WTC11 (cell line): ENCODE results near the gene GRAP.

Experiments used
- CREB1 ChIP-seq: sonication (generic); formaldehyde crosslinking; IDR thresholded peaks from 2 replicates; pipeline ENCODE4 v1.8.0; 2023; ENCODE audit warnings: mild to moderate bottlenecking, missing genetic modification reagents
- ETV6 ChIP-seq: sonication (generic); formaldehyde crosslinking; IDR thresholded peaks from 2 replicates; pipeline ENCODE4 v1.8.1; 2022; ENCODE audit warnings: mild to moderate bottlenecking, missing genetic modification reagents
- NFE2L1 ChIP-seq: sonication (generic); formaldehyde crosslinking; IDR thresholded peaks from 2 replicates; pipeline ENCODE4 v1.8.1; 2023; ENCODE audit warnings: missing genetic modification reagents
- ZNF423 ChIP-seq: fragments of 250-450 bp; sonication (Bioruptor Pico); IDR thresholded peaks from 2 replicates; pipeline ENCODE4 v2.1.2; 2022; ENCODE audit warnings: mild to moderate bottlenecking, moderate library complexity
- TF ChIP-seq, protein P1 (sequence below): fragments of 200-600 bp; IDR thresholded peaks from 2 replicates; pipeline ENCODE4 v1.8.0; 2022; ENCODE audit warnings: antibody characterized with exemption
- TF ChIP-seq, protein P2 (sequence below): sonication (generic); formaldehyde crosslinking; IDR thresholded peaks from 2 replicates; pipeline ENCODE4 v1.8.1; 2022; ENCODE audit warnings: low read depth, mild to moderate bottlenecking, moderate library complexity, missing genetic modification reagents, borderline replicate concordance
- TF ChIP-seq, protein P3 (sequence below): sonication (generic); formaldehyde crosslinking; IDR thresholded peaks from 2 replicates; pipeline ENCODE4 v1.8.1; 2023; ENCODE audit warnings: mild to moderate bottlenecking, moderate library complexity, missing genetic modification reagents

- TF ChIP-seq, protein P1, sequence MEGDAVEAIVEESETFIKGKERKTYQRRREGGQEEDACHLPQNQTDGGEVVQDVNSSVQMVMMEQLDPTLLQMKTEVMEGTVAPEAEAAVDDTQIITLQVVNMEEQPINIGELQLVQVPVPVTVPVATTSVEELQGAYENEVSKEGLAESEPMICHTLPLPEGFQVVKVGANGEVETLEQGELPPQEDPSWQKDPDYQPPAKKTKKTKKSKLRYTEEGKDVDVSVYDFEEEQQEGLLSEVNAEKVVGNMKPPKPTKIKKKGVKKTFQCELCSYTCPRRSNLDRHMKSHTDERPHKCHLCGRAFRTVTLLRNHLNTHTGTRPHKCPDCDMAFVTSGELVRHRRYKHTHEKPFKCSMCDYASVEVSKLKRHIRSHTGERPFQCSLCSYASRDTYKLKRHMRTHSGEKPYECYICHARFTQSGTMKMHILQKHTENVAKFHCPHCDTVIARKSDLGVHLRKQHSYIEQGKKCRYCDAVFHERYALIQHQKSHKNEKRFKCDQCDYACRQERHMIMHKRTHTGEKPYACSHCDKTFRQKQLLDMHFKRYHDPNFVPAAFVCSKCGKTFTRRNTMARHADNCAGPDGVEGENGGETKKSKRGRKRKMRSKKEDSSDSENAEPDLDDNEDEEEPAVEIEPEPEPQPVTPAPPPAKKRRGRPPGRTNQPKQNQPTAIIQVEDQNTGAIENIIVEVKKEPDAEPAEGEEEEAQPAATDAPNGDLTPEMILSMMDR: no peak
- TF ChIP-seq ETV6: no peak
- TF ChIP-seq, protein P2, sequence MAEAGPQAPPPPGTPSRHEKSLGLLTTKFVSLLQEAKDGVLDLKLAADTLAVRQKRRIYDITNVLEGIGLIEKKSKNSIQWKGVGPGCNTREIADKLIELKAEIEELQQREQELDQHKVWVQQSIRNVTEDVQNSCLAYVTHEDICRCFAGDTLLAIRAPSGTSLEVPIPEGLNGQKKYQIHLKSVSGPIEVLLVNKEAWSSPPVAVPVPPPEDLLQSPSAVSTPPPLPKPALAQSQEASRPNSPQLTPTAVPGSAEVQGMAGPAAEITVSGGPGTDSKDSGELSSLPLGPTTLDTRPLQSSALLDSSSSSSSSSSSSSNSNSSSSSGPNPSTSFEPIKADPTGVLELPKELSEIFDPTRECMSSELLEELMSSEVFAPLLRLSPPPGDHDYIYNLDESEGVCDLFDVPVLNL: no peak
- TF ChIP-seq, protein P3, sequence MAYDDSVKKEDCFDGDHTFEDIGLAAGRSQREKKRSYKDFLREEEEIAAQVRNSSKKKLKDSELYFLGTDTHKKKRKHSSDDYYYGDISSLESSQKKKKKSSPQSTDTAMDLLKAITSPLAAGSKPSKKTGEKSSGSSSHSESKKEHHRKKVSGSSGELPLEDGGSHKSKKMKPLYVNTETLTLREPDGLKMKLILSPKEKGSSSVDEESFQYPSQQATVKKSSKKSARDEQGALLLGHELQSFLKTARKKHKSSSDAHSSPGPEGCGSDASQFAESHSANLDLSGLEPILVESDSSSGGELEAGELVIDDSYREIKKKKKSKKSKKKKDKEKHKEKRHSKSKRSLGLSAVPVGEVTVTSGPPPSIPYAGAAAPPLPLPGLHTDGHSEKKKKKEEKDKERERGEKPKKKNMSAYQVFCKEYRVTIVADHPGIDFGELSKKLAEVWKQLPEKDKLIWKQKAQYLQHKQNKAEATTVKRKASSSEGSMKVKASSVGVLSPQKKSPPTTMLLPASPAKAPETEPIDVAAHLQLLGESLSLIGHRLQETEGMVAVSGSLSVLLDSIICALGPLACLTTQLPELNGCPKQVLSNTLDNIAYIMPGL (CRISPR knock-in tag): no peak
- TF ChIP-seq NFE2L1 (CRISPR knock-in tag): no peak
- TF ChIP-seq ZNF423: no peak
- no peak for TF ChIP-seq CREB1 (CRISPR knock-in tag)
These were observed 52.1 kb downstream of the GRAP start for GRCh38 chr17:18994631-18995030.
